ENCODE measurements around the gene ZNF547.

Gene ZNF547

DNA sequence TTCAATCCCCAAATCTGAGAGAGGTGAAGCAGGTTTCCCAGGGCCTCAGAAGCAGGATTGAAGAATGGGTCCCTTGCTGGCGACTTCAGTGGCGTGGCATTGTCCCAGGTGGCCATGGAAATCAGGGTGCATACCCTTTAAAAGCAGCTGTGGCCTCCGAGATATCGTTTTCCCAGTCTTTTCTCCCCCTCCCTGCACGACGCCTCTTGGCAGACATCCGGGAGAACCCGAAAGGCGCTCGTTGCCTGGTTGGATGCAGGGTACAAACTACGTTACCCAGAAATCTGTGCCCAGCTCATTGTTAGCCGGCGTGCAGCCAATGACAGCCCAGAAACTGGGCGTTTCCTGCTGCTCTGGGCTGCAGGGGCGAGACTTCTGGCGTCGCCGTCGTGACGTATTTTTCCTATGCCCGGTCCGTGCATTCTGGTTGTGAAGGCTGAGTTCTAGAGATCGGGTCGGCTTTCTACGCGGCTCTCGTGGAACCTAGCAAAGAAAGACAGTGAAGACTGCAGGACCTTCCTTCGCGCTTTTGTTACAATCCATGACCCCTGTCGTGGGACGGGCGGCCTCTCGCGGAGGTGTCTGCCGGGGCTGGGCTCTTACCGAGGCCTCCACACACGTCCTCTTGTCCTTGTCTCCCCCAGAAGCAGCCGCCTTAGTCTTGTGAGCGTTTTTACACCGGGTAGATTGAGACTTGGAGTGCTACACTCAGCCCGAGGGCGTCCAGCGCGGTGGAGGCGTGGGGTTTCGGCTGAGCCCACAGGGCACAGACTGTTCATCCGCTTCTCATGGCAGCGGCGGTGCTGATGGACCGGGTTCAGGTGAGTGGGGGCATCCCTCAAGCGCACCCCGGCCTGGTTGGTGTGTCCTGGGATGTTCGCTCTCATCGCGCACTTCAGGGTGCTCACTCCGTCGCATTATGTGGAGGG lies 12.2 kb upstream of the ZNF547 start, which contains the start of gene ZNF304:
Gene ZNF304, plus strand, starts transcription at position 395 of the 929 bp plus-strand sequence. Its CDS starts 394 bp downstream, at position 789.
- TF ChIP-seq TAF1 (IDR thresholded peaks at IDR 0.05; ENCODE audit: borderline replicate concordance, insufficient read depth, low read length), result no peak
- TF ChIP-seq FOXP2 (optimal IDR thresholded peaks at IDR 0.05; ENCODE audit: borderline replicate concordance, extremely low read depth, extremely low read length, insufficient read depth), result peak; percentile 9
- TF ChIP-seq, protein P1, sequence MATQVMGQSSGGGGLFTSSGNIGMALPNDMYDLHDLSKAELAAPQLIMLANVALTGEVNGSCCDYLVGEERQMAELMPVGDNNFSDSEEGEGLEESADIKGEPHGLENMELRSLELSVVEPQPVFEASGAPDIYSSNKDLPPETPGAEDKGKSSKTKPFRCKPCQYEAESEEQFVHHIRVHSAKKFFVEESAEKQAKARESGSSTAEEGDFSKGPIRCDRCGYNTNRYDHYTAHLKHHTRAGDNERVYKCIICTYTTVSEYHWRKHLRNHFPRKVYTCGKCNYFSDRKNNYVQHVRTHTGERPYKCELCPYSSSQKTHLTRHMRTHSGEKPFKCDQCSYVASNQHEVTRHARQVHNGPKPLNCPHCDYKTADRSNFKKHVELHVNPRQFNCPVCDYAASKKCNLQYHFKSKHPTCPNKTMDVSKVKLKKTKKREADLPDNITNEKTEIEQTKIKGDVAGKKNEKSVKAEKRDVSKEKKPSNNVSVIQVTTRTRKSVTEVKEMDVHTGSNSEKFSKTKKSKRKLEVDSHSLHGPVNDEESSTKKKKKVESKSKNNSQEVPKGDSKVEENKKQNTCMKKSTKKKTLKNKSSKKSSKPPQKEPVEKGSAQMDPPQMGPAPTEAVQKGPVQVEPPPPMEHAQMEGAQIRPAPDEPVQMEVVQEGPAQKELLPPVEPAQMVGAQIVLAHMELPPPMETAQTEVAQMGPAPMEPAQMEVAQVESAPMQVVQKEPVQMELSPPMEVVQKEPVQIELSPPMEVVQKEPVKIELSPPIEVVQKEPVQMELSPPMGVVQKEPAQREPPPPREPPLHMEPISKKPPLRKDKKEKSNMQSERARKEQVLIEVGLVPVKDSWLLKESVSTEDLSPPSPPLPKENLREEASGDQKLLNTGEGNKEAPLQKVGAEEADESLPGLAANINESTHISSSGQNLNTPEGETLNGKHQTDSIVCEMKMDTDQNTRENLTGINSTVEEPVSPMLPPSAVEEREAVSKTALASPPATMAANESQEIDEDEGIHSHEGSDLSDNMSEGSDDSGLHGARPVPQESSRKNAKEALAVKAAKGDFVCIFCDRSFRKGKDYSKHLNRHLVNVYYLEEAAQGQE (IDR thresholded peaks at IDR 0.05; ENCODE audit: insufficient read depth in 1 of 2, low read depth in 2 of 2, low read length in 2 of 2), result no peak
- TF ChIP-seq SIN3A (IDR thresholded peaks at IDR 0.05; ENCODE audit: borderline replicate concordance, insufficient read depth, low read length), result peak; percentile 61; the same call in 1 of the 2 replicates
- peak; percentile 58; the same call in 1 of the 2 replicates for TF ChIP-seq POLR2AphosphoS5 (IDR thresholded peaks at IDR 0.05; ENCODE audit: low read depth, low read length)

DNA sequence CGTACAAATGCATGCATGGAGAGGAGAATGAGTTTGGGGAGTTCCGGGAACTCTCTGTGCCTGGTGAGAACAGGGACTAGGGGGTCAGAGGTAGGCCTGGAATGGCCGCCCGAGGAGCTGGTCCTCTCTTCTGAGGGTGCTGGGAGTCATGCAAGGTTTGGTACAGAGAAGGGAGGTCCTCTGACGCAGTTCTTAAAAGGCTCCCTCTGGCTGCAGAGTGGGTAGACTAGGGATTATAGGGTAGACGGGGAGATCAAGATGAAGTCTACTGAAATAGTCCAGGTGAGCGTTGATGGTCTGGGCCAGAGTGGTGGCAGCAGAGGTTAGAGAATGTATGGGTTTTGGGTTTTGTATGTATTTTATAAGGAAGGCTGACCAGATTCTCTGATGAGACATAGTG lies 11.5 kb upstream of the ZNF547 start:
- no peak for TF ChIP-seq POLR2AphosphoS5 (IDR thresholded peaks at IDR 0.05; ENCODE audit: low read depth, low read length)
- TF ChIP-seq, protein P1 (IDR thresholded peaks at IDR 0.05; ENCODE audit: insufficient read depth in 1 of 2, low read depth in 2 of 2, low read length in 2 of 2), result no peak
- TF ChIP-seq TAF1 (IDR thresholded peaks at IDR 0.05; ENCODE audit: borderline replicate concordance, insufficient read depth, low read length), result no peak
- TF ChIP-seq FOXP2 (optimal IDR thresholded peaks at IDR 0.05; ENCODE audit: borderline replicate concordance, extremely low read depth, extremely low read length, insufficient read depth), result no peak
- no peak for TF ChIP-seq SIN3A (IDR thresholded peaks at IDR 0.05; ENCODE audit: borderline replicate concordance, insufficient read depth, low read length)

DNA sequence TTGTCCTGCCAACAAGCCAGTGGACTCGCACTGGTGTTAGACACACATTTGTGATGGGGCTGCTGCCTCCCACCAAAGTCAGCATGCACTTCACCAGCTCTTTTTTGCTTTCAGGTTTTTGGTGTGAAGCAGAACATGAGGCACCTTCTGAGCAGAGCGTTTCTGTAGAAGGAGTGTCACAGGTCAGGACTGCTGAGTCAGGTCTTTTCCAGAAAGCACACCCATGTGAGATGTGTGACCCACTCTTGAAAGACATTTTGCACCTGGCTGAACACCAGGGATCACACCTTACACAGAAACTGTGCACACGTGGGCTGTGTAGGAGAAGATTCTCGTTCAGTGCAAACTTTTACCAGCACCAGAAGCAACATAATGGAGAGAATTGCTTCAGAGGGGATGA lies 7.4 kb upstream of the ZNF547 start:
- TF ChIP-seq TAF1 (IDR thresholded peaks at IDR 0.05; ENCODE audit: borderline replicate concordance, insufficient read depth, low read length) (no peak), POLR2AphosphoS5 (IDR thresholded peaks at IDR 0.05; ENCODE audit: low read depth, low read length) (no peak), FOXP2 (optimal IDR thresholded peaks at IDR 0.05; ENCODE audit: borderline replicate concordance, extremely low read depth, extremely low read length, insufficient read depth) (no peak)

DNA sequence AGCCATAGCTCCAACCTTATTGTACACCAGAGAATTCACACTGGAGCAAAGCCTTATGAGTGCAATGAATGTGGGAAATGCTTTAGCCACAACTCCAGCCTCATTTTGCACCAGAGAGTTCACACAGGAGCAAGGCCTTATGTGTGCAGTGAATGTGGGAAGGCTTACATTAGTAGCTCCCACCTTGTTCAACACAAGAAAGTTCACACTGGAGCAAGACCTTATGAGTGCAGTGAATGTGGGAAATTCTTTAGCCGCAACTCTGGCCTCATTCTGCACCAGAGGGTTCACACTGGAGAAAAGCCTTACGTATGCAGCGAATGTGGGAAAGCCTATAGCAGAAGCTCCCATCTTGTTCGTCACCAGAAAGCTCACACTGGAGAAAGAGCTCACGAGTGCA lies 5.9 kb upstream of the ZNF547 start:
- TF ChIP-seq SIN3A (IDR thresholded peaks at IDR 0.05; ENCODE audit: borderline replicate concordance, insufficient read depth, low read length), result no peak
- TF ChIP-seq, protein P1 (IDR thresholded peaks at IDR 0.05; ENCODE audit: insufficient read depth in 1 of 2, low read depth in 2 of 2, low read length in 2 of 2), result no peak

DNA sequence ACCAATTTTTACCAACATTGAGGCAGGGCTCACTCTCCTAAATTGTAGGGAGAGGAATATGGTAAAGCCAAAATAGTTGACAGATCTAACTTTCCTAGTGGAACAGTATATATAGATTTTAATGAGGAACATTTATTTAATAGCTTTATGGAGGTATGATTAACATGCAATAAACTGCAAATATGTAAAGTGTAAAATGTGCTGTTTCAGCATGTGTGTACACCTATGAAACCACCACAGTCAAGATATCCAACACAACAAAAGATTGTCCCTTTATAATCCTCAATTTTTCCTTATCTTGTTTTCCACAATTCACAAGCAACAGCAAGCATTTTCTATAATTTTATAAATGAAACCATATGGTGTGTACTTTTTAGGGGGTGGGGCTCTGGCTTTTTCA lies 4.1 kb upstream of the ZNF547 start:
- no peak for TF ChIP-seq POLR2AphosphoS5 (IDR thresholded peaks at IDR 0.05; ENCODE audit: low read depth, low read length)
- TF ChIP-seq SIN3A (IDR thresholded peaks at IDR 0.05; ENCODE audit: borderline replicate concordance, insufficient read depth, low read length), result no peak
- TF ChIP-seq, protein P1 (IDR thresholded peaks at IDR 0.05; ENCODE audit: insufficient read depth in 1 of 2, low read depth in 2 of 2, low read length in 2 of 2), result no peak
